ENCODE data around the gene MAN1A2.

Gene MAN1A2

DNA sequence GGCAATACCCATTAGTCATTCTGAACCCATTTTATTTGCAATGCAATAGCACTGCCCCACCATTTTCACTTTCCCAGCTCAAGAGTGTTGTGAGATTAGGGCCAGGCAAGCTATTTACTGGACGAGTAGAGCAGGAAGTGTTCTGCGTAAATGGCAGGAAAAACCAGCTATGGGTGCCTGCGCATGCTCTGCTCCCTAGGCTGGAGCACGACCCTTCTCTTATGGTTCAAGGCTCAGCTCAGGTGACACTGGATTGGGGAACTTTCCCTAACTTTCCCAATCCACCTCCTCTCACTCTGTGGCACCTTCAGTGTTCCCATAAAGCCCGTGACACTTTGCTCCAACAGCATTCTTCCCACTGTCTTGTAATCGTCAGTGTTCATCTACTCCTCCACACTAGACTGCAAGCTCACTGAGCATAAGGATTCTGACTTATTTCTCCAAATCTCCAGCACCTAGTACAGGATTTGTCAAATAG, 3.6 kb upstream of the MAN1A2 start:
- no peaks in the 10 kb centered on the region for H3K9me3 ChIP-seq (ENCODE audit: control insufficient read depth in 2 of 2, low read length in 2 of 2)
- peak overlapping the region in 1 of 2 donors; percentile 29 for H3K9ac ChIP-seq (ENCODE audit: low read length in 2 of 2)
- no peaks in the 10 kb centered on the region for H3K36me3 ChIP-seq (ENCODE audit: control insufficient read depth in 2 of 2, insufficient read depth in 2 of 2, low read length in 2 of 2)
- H3K4me1 ChIP-seq (ENCODE audit: control insufficient read depth, insufficient read depth, low read length), result peaks cover 14% of the 10 kb centered on the region
- H3K27ac ChIP-seq (ENCODE audit: low read length), result no peak overlapping the region
- H3K27me3 ChIP-seq (ENCODE audit: control insufficient read depth in 1 of 2, insufficient read depth in 2 of 2, low read length in 2 of 2), result no peaks in the 10 kb centered on the region
- peak overlapping the region in 1 of 2 donors; percentile 47 for H3K4me3 ChIP-seq (ENCODE audit: low read length in 2 of 2)

DNA sequence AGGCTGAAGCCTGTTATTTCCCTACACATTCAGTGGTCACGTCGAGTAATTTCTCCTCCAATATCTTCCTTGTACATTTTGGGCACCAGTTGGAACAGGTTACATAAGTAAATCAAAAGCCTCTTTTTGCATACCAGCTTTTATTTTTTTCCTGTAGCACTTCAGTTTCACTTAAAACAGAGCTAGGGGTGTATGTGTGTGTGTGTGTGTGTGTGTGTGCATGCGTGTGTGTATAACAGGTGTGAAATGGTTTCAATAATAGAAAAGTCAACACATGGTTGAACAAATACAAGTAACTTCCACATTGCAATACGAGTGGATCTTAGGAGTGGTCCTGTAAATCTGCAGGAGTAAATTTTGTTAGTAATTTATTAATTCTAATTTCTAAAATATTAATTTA, 3.0 kb upstream of the MAN1A2 start:
- H3K36me3 ChIP-seq (ENCODE audit: control insufficient read depth in 2 of 2, insufficient read depth in 2 of 2, low read length in 2 of 2), result no peaks in the 10 kb centered on the region
- no peaks in the 10 kb centered on the region for H3K9me3 ChIP-seq (ENCODE audit: control insufficient read depth in 2 of 2, low read length in 2 of 2)
- H3K9ac ChIP-seq (ENCODE audit: low read length in 2 of 2), result no peak overlapping the region
- no peak overlapping the region for H3K27ac ChIP-seq (ENCODE audit: low read length)
- no peak overlapping the region for H3K4me3 ChIP-seq (ENCODE audit: low read length in 2 of 2)
- no peaks in the 10 kb centered on the region for H3K27me3 ChIP-seq (ENCODE audit: control insufficient read depth in 1 of 2, insufficient read depth in 2 of 2, low read length in 2 of 2)
- peaks cover 14% of the 10 kb centered on the region for H3K4me1 ChIP-seq (ENCODE audit: control insufficient read depth, insufficient read depth, low read length)

DNA sequence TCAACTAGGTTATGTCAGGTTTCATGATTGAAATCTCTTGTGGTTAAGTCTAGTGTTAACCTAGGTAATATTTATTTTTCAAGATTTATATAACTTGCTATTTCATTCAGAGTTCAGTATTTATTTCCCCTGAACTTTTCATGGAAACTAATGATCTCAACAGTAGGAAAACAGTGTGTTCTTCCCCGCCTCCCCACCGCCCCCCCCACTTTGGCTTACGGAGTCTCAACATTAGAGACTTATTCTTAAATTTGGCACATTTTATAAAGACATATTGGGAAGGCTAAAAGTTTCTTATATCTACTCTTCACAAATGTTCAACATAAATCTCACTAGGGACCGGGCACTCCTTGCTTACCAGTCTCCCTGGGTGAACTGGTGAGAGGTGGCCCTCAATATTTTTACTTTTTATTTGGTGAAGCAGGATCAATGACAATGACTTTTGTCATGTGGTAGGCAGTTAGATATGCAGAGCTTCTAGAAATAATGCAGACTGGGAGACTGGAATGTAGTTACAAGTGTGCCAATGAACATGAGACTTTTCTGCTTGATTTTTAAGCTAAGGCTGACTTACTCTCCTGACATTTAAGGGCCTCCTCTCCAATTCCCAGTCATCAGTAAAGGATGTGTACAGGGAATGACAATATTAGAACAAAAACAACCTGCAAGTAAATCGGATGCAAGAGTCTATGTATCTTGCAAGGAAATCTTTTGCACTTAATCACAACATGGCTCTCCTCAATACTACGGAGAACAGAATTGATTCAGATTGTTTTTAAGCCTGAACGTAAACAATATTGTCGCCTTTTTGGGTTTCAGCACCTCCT, 1.7 kb upstream of the MAN1A2 start:
- peak overlapping the region; percentile 82 to 95 for H3K4me3 ChIP-seq (ENCODE audit: low read length in 2 of 2)
- H3K27ac ChIP-seq (ENCODE audit: low read length), result peak overlapping the region; percentile 92
- no peaks in the 10 kb centered on the region for H3K27me3 ChIP-seq (ENCODE audit: control insufficient read depth in 1 of 2, insufficient read depth in 2 of 2, low read length in 2 of 2)
- peaks cover 17% of the 10 kb centered on the region for H3K4me1 ChIP-seq (ENCODE audit: control insufficient read depth, insufficient read depth, low read length)
- no peaks in the 10 kb centered on the region for H3K36me3 ChIP-seq (ENCODE audit: control insufficient read depth in 2 of 2, insufficient read depth in 2 of 2, low read length in 2 of 2)
- peak overlapping the region; percentile 76 to 98 for H3K9ac ChIP-seq (ENCODE audit: low read length in 2 of 2)
- no peaks in the 10 kb centered on the region for H3K9me3 ChIP-seq (ENCODE audit: control insufficient read depth in 2 of 2, low read length in 2 of 2)

DNA sequence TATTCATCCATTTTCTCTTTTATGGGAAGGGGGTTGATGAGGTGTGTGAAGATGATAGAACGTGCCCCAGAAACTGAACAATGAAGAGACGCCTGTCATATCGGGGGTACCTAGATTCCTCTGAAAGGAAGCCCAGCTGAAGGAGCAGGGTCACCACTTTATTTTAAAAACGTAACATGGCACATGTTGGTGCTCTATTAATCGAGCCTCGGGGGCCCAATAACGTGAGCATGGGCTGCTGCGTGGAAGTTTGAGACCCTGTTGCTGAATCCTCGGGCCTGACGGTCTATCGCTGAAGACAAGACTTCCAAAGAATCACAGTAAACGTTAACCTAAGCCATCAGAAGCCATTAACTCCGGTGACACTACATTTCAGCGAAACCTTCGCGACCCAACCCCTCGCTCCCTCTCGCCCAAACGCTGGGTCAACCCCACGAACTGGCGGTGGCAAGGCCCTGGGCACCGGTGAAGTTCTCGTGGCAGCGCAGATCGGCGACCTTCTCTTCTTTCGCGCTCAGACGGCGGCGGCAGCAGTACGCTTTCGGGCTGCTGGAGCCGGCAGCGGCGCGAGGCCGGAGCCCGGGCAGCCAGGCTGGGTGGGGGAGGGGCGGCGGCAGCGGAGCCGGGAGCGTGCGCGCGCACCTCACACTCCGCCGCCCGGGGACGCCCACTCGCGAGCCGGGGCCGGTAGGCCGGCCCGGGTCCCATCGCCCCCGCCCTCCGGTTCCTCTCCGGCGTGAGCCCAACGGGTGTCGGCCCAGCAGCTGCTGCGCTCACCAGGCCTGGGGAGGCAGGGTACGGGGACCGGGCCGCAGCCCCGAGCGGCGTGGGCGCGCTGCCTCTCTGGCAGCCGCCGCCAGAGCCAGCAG, 838 bp upstream of the MAN1A2 start:
- Histone ChIP-seq H3K9ac (ENCODE audit: low read length in 2 of 2) (peak overlapping the region; percentile 76 to 98), H3K9me3 (ENCODE audit: control insufficient read depth in 2 of 2, low read length in 2 of 2) (no peaks in the 10 kb centered on the region), H3K27me3 (ENCODE audit: control insufficient read depth in 1 of 2, insufficient read depth in 2 of 2, low read length in 2 of 2) (no peaks in the 10 kb centered on the region), H3K36me3 (ENCODE audit: control insufficient read depth in 2 of 2, insufficient read depth in 2 of 2, low read length in 2 of 2) (no peaks in the 10 kb centered on the region), H3K27ac (ENCODE audit: low read length) (peak overlapping the region; percentile 92), H3K4me1 (ENCODE audit: control insufficient read depth, insufficient read depth, low read length) (peaks cover 17% of the 10 kb centered on the region), H3K4me3 (ENCODE audit: low read length in 2 of 2) (peak overlapping the region; percentile 82 to 95)

DNA sequence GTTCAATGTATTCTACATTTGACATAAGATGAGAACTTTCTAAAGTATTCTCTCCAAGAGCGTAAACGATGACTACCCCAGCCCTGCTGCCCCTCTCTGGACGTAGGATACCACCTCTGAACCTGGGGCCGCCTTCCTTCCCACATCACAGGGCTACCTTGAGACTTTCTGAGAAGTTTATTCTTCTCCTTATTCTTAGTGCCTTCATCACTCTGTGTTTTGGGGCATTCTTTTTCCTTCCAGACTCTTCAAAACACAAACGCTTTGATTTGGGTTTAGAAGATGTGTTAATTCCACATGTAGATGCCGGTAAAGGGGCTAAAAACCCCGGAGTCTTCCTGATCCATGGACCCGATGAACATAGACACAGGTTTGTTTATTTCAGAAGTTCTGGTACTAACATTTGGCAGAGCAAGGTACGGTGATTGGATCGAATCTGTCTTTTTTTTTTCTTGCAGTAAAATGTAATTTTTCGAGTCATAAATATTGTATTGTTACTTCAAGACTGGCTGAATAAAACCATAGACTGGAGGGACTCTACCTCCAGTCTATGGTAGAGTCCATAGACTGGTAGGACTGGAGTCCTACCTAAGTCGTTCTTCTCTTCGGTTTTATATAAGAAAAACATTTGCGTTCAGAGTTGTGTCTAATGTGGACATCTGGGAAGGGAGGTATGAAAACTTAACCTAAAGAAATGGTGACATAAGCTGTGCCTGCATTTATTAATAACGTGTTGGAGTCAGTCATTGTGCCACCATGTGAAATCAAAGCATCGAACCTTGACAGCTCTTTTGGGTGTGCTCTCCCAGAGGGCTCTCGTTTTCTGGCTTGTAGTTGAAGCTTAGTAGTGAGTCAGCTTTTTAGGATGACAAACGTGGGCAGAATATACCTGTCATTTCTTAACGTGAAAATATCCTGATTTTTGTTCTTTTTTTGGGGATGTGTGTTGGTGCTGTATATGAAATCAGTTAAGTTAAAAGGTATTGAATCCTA, 1.2 kb downstream of the MAN1A2 start:
- peaks cover 17% of the 10 kb centered on the region for H3K4me1 ChIP-seq (ENCODE audit: control insufficient read depth, insufficient read depth, low read length)

DNA sequence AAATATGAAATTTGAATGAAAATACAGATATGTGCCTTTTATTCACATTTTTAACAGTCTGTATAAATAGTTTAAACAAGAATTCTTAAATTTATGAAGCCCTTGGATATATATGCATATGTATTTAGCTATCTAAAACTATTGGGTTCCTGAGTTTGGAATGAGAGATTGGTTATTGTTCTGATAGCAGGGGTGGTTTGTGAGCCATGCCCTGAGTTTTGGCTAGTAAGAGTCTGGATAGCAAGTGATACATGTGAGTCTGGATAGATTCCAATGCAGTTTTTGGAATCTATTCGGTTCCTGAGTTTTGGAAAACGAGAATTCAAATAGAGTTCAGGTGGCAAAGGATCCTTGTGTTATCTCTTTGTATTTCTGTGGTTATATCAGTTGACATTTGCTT, 2.8 kb downstream of the MAN1A2 start:
- Histone ChIP-seq H3K27me3 (ENCODE audit: control insufficient read depth in 1 of 2, insufficient read depth in 2 of 2, low read length in 2 of 2) (no peaks in the 10 kb centered on the region), H3K27ac (ENCODE audit: low read length) (no peak overlapping the region), H3K9ac (ENCODE audit: low read length in 2 of 2) (peak overlapping the region in 1 of 2 donors; percentile 19), H3K36me3 (ENCODE audit: control insufficient read depth in 2 of 2, insufficient read depth in 2 of 2, low read length in 2 of 2) (no peaks in the 10 kb centered on the region), H3K9me3 (ENCODE audit: control insufficient read depth in 2 of 2, low read length in 2 of 2) (no peaks in the 10 kb centered on the region), H3K4me3 (ENCODE audit: low read length in 2 of 2) (peak overlapping the region; percentile 40), H3K4me1 (ENCODE audit: control insufficient read depth, insufficient read depth, low read length) (peaks cover 12% of the 10 kb centered on the region)

More for the DNA sequence above, 1.2 kb downstream of the MAN1A2 start:
- Histone ChIP-seq H3K27ac (ENCODE audit: low read length) (peak overlapping the region; percentile 92), H3K9ac (ENCODE audit: low read length in 2 of 2) (peak overlapping the region; percentile 76 to 98), H3K4me3 (ENCODE audit: low read length in 2 of 2) (peak overlapping the region; percentile 82 to 95), H3K36me3 (ENCODE audit: control insufficient read depth in 2 of 2, insufficient read depth in 2 of 2, low read length in 2 of 2) (no peaks in the 10 kb centered on the region), H3K27me3 (ENCODE audit: control insufficient read depth in 1 of 2, insufficient read depth in 2 of 2, low read length in 2 of 2) (no peaks in the 10 kb centered on the region), H3K9me3 (ENCODE audit: control insufficient read depth in 2 of 2, low read length in 2 of 2) (no peaks in the 10 kb centered on the region)

DNA sequence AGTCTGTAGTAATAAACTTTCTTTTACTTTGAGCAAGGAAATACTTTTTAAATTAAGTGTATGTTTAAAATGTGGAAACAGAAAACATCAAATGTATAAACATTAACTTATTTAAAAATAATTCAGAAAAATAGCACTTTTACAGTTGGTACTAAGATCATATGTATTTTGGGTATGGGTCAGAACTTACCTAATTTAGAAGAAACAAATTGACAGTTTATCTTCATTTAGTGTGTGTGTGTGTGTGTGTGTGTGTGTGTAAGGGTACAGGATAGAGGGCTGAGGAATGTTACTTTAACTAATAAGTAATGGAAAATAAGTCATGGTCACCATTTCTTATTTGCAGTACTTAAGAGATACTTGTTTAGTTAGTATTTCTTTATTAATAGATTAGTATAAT, 3.3 kb downstream of the MAN1A2 start:
- no peaks in the 10 kb centered on the region for H3K27me3 ChIP-seq (ENCODE audit: control insufficient read depth in 1 of 2, insufficient read depth in 2 of 2, low read length in 2 of 2)
- no peaks in the 10 kb centered on the region for H3K36me3 ChIP-seq (ENCODE audit: control insufficient read depth in 2 of 2, insufficient read depth in 2 of 2, low read length in 2 of 2)
- H3K4me3 ChIP-seq (ENCODE audit: low read length in 2 of 2), result peak overlapping the region; percentile 40
- H3K27ac ChIP-seq (ENCODE audit: low read length), result no peak overlapping the region
- peaks cover 12% of the 10 kb centered on the region for H3K4me1 ChIP-seq (ENCODE audit: control insufficient read depth, insufficient read depth, low read length)
- H3K9ac ChIP-seq (ENCODE audit: low read length in 2 of 2), result no peak overlapping the region
- H3K9me3 ChIP-seq (ENCODE audit: control insufficient read depth in 2 of 2, low read length in 2 of 2), result no peaks in the 10 kb centered on the region

DNA sequence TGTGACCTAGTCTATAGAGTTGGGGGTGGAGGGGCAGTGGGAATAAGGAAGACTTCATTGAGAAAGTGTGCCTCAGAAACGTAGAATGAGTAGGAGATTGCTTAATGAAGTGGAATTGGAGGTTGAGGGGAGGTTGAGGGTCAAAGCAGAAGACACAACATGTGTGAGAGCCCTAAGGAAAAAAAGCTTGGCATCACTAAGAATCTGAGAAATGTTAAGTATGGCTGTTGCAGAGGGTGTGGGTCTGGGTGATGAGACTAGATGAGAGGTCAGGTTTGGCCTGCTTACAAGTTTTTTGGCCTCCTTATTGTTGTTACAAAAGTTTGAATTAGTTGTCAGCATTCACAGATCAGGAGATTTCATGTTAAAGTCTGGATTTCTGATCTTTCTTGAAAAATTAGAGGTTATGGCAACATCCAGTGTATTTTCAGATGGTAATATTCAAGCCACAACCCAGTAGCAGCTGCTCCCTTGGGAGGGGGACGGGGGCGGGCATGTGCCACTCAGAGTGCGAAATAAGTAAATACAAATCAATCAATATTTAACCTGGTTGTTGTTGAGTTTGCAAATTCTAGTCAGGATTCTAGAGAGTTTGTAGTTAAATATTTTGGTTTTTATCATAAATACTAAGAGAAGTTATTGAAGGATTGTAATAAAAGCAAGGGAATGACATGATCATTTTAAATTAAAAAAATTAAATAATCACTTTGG, 4.3 kb downstream of the MAN1A2 start:
- H3K4me1 ChIP-seq (ENCODE audit: control insufficient read depth, insufficient read depth, low read length), result peaks cover 6% of the 10 kb centered on the region
- H3K9ac ChIP-seq (ENCODE audit: low read length in 2 of 2), result no peak overlapping the region
- no peaks in the 10 kb centered on the region for H3K9me3 ChIP-seq (ENCODE audit: control insufficient read depth in 2 of 2, low read length in 2 of 2)
- H3K36me3 ChIP-seq (ENCODE audit: control insufficient read depth in 2 of 2, insufficient read depth in 2 of 2, low read length in 2 of 2), result no peaks in the 10 kb centered on the region
- no peak overlapping the region for H3K4me3 ChIP-seq (ENCODE audit: low read length in 2 of 2)
- H3K27ac ChIP-seq (ENCODE audit: low read length), result no peak overlapping the region
- no peaks in the 10 kb centered on the region for H3K27me3 ChIP-seq (ENCODE audit: control insufficient read depth in 1 of 2, insufficient read depth in 2 of 2, low read length in 2 of 2)

DNA sequence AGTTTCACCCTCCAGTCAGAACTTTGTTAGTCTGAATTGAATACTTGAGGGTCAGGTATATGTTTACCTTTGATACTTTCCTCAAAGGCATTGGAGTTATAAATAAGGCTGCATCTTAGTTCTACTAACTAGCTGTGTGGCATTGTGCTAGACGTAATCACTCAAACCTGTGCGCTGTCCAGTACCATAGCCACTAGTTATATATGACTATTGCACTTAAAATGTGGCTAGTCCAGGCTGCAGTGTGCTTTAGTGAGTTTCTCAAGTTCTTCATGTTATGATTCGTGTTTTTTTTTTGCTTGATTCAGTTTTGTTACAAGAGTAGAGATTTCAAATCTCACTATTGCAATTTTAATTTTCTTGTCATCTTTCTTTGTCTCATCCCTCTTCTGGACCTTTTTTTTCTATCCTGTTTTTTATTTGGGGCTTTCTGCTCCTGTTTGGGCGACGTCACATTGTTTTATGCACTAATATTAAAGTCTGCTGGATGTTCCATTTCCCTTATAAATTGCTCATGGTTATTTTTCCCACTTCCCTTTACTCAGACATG, 5.7 kb downstream of the MAN1A2 start:
- peaks cover 3% of the 10 kb centered on the region for H3K4me1 ChIP-seq (ENCODE audit: control insufficient read depth, insufficient read depth, low read length)
- H3K27ac ChIP-seq (ENCODE audit: low read length), result no peak overlapping the region
- no peaks in the 10 kb centered on the region for H3K9me3 ChIP-seq (ENCODE audit: control insufficient read depth in 2 of 2, low read length in 2 of 2)
- no peaks in the 10 kb centered on the region for H3K27me3 ChIP-seq (ENCODE audit: control insufficient read depth in 1 of 2, insufficient read depth in 2 of 2, low read length in 2 of 2)
- H3K4me3 ChIP-seq (ENCODE audit: low read length in 2 of 2), result no peak overlapping the region
- H3K9ac ChIP-seq (ENCODE audit: low read length in 2 of 2), result no peak overlapping the region
- no peaks in the 10 kb centered on the region for H3K36me3 ChIP-seq (ENCODE audit: control insufficient read depth in 2 of 2, insufficient read depth in 2 of 2, low read length in 2 of 2)
